ENCODE data around the gene SPG21. TPM values are rescaled to one million over a fixed set of nuclear protein-coding genes. Genes with fewer than 3 reads are reported as not detected.

SPG21 gene
- total and polyA plus RNA-seq, 2 of the 13 experiments (the other 11 are each of a cell fraction or from before 2014, with no cell fraction given), result 36.7 to 42.4 TPM

DNA sequence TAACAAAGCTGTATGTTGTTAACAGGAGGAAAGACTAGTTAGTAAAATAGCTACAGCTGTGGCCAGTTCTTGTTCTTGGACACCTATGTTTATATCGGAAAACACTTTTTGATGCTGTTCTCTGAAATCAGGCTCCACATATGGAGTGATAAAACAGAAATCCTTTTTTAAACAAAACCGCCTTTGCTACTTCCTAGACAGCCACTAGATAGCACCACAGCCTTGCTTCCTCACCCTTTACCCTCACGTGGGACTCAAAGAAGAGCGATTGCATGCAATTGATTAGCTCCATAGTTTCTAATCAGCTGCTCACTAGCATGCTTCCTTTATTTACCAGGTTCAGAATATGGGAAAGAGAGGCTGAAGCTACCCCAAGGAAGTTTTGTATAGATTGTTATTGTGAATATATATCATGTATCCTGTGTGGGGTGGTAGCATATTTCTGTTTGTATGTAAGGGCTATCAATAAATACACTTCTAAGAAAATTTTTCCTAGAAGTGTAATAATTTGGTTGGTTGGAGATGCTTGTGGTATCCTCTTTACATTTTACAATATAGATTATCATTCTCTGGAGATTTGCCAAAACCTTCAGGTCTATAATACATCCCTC lies 44.0 kb upstream of the SPG21 start (continued):
- TF ChIP-seq, protein P1, sequence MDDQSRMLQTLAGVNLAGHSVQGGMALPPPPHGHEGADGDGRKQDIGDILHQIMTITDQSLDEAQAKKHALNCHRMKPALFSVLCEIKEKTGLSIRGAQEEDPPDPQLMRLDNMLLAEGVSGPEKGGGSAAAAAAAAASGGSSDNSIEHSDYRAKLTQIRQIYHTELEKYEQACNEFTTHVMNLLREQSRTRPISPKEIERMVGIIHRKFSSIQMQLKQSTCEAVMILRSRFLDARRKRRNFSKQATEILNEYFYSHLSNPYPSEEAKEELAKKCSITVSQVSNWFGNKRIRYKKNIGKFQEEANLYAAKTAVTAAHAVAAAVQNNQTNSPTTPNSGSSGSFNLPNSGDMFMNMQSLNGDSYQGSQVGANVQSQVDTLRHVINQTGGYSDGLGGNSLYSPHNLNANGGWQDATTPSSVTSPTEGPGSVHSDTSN (CRISPR knock-in tag; IDR thresholded peaks at IDR 0.05; ENCODE audit: borderline replicate concordance), result no peak
- no peak; the same call in 1 of the 2 replicates for TF ChIP-seq ZNF772 (CRISPR knock-in tag; IDR thresholded peaks at IDR 0.05)
- TF ChIP-seq AKNA (CRISPR knock-in tag; IDR thresholded peaks at IDR 0.05; ENCODE audit: borderline replicate concordance), result no peak
- TF ChIP-seq SOX13 (IDR thresholded peaks at IDR 0.05), result no peak
- peak in 1 of 2 experiments; percentile 10; a peak in 1 of 4 replicates for TF ChIP-seq SOX13 (CRISPR knock-in tag; conservative IDR thresholded peaks at IDR 0.05 in 1 of 2, IDR thresholded peaks at IDR 0.05 in 1 of 2)
- no peak for TF ChIP-seq MLLT10 (CRISPR knock-in tag; IDR thresholded peaks at IDR 0.05)
- no peak for TF ChIP-seq KAT7 (CRISPR knock-in tag; IDR thresholded peaks at IDR 0.05; ENCODE audit: borderline replicate concordance)
- peak; percentile 66; the same call in 1 of the 2 replicates for TF ChIP-seq RAD21 (CRISPR knock-in tag; IDR thresholded peaks at IDR 0.05)
- no peak for TF ChIP-seq FOXC1 (CRISPR knock-in tag; IDR thresholded peaks at IDR 0.05; ENCODE audit: borderline replicate concordance)
- TF ChIP-seq ZNF34 (CRISPR knock-in tag; IDR thresholded peaks at IDR 0.05; ENCODE audit: borderline replicate concordance), result no peak
- TF ChIP-seq FOSL2 (CRISPR knock-in tag; IDR thresholded peaks at IDR 0.05), result 0 out of 2 replicates have a peak, but pooled peaks have one; percentile 7
- no peak for TF ChIP-seq ZNF883 (CRISPR knock-in tag; IDR thresholded peaks at IDR 0.05; ENCODE audit: not compliant biosample characterization)
- no peak for TF ChIP-seq ARNT2 (CRISPR knock-in tag; IDR thresholded peaks at IDR 0.05; ENCODE audit: low read depth)
- TF ChIP-seq SALL1 (CRISPR knock-in tag; IDR thresholded peaks at IDR 0.05), result no peak
- TF ChIP-seq HNRNPL (IDR thresholded peaks at IDR 0.05; ENCODE audit: low read depth, low read length), result no peak
- TF ChIP-seq, protein P2, sequence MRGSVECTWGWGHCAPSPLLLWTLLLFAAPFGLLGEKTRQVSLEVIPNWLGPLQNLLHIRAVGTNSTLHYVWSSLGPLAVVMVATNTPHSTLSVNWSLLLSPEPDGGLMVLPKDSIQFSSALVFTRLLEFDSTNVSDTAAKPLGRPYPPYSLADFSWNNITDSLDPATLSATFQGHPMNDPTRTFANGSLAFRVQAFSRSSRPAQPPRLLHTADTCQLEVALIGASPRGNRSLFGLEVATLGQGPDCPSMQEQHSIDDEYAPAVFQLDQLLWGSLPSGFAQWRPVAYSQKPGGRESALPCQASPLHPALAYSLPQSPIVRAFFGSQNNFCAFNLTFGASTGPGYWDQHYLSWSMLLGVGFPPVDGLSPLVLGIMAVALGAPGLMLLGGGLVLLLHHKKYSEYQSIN (CRISPR knock-in tag; IDR thresholded peaks at IDR 0.05; ENCODE audit: borderline replicate concordance), result no peak
- TF ChIP-seq ZNF547 (CRISPR knock-in tag; IDR thresholded peaks at IDR 0.05), result no peak
- no peak for TF ChIP-seq ZNF331 (CRISPR knock-in tag; IDR thresholded peaks at IDR 0.05)
- no peak for TF ChIP-seq ZNF224 (CRISPR knock-in tag; IDR thresholded peaks at IDR 0.05)
- no peak for TF ChIP-seq KMT2A (CRISPR knock-in tag; IDR thresholded peaks at IDR 0.05)
- no peak for TF ChIP-seq KLF13 (CRISPR knock-in tag; IDR thresholded peaks at IDR 0.05)
- no peak for TF ChIP-seq HCFC1 (IDR thresholded peaks at IDR 0.05; ENCODE audit: low read depth, low read length)
- TF ChIP-seq BHLHE40 (IDR thresholded peaks at IDR 0.05; ENCODE audit: low read length), result peak; percentile 48; the same call in 1 of the 2 replicates
